Measurements from ENCODE around the gene ZNF121.

Gene ZNF121

DNA sequence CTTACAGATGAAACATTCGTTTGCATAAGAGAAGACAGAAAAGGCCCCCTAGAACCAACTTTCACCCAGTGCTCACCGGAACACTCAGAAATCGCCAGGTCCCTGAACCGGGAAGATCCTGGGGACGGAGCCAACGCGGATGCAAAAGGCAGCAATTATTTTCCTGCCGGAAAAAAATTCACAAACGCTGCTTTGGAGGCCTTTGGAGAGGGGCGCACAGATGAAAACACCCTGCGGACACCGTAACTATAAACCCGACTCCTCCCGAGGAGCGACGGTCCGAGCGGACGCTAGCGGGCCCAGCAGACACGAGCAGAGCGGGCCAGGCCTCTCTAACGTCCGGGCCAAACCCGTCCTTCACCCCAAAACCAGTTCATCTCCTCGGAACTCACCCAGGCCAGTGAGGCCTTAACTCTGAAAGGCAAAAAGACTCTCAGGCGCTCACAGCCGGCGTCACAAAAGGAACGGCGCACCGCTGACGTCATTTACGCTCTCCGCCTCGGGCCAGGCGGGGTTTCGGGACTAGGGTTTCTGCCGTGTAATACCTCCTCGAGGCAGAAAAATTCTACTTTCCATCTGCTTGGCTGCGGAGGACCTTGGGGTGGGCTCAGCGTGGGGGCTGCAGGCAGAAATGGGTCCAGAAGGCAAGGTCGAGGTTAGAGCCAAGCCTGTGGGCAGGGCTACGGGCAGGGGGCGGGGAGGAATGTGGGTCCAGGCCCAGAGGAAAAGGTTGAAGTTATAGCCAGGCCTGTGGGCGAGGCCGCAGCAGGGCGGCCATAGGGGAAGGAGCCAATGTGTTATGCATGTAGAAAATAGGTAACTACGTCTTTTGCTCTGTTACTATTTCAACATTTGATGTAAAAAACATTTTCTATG is 45.9 kb downstream of the ZNF121 start, which contains the start of gene ZNF426:
ZNF426 (minus strand) TSS at position 463 of the 876 bp plus-strand sequence. CDS start 2,413 bp downstream, outside the sequence.
- Histone ChIP-seq H3K4me3 (ENCODE audit: severe bottlenecking) (peak within 1 kb of the TSS; percentile 51), H3K4me1 (ENCODE audit: insufficient read depth, poor library complexity, severe bottlenecking) (no peaks in the 10 kb centered on the region), H3K36me3 (ENCODE audit: low read depth) (peaks cover 34% of the 10 kb centered on the region), H3K9me3 (ENCODE audit: severe bottlenecking) (peaks cover 11% of the 10 kb centered on the region), H3K27me3 (ENCODE audit: insufficient read depth, poor library complexity, severe bottlenecking) (no peaks in the 10 kb centered on the region), H3K27ac (ENCODE audit: poor library complexity, severe bottlenecking) (peak within 1 kb of the TSS; percentile 58)
- DNase-seq (ENCODE audit: low spot score) (peak; percentile 79), ATAC-seq (ENCODE audit: low read depth) (peak; percentile 88)
- no peak for TF ChIP-seq CTCF (IDR thresholded peaks at IDR 0.05; ENCODE audit: poor library complexity, severe bottlenecking)

DNA sequence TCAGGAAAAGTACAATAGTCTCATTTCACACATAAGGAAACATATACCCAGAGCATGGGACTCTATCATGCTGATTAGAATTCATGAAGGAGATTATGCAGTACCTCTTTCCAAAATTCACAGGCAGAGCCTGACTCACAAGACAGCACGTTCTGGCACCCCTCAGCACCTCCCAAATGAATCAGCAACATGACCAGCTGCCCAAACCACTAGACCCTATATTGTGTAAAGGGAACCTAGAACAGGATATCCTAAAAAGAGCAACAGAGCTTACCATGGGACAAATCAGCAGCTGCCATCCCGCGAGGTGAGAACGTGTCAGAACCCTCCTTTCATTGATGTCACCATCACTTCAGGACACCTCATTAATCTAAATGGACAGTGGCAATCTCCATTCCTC is 48.4 kb downstream of the ZNF121 start:
- Histone ChIP-seq H3K9me3 (ENCODE audit: severe bottlenecking) (peaks cover 18% of the 10 kb centered on the region), H3K36me3 (ENCODE audit: low read depth) (peaks cover 59% of the 10 kb centered on the region)

DNA sequence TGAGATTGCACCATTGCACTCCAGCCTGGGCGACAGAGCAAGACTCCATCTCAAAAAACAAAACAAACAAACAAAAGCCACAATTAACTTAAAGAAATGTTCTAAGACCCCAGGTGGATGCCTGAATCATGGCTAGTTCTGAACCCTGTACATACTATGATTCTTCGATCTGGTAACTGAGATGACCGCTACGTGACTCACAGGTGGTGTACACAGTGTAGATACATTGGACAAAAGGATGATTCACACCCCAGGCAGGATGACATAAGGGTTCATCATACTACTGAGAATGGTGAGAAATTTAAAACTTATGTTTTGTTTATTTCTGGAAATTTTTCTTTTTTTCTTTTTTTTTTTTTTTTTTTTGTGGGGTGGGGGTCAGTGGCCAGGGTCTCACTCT is 52.4 kb downstream of the ZNF121 start:
- Histone ChIP-seq H3K36me3 (ENCODE audit: low read depth) (peaks cover 99% of the 10 kb centered on the region), H3K4me1 (ENCODE audit: insufficient read depth, poor library complexity, severe bottlenecking) (no peaks in the 10 kb centered on the region), H3K27ac (ENCODE audit: poor library complexity, severe bottlenecking) (no peak overlapping the region), H3K27me3 (ENCODE audit: insufficient read depth, poor library complexity, severe bottlenecking) (no peaks in the 10 kb centered on the region), H3K4me3 (ENCODE audit: severe bottlenecking) (no peak overlapping the region), H3K9me3 (ENCODE audit: severe bottlenecking) (peaks cover 40% of the 10 kb centered on the region)
- ATAC-seq (ENCODE audit: low read depth) (peak; percentile 86; the same call in 2 of the 3 replicates), DNase-seq (ENCODE audit: low spot score) (no peak)
- TF ChIP-seq CTCF (IDR thresholded peaks at IDR 0.05; ENCODE audit: poor library complexity, severe bottlenecking), result no peak

More for the DNA sequence above, 48.4 kb downstream of the ZNF121 start:
- Histone ChIP-seq H3K4me3 (ENCODE audit: severe bottlenecking) (no peak overlapping the region), H3K27ac (ENCODE audit: poor library complexity, severe bottlenecking) (no peak overlapping the region), H3K27me3 (ENCODE audit: insufficient read depth, poor library complexity, severe bottlenecking) (no peaks in the 10 kb centered on the region), H3K4me1 (ENCODE audit: insufficient read depth, poor library complexity, severe bottlenecking) (no peaks in the 10 kb centered on the region)
- no peak for ATAC-seq (ENCODE audit: low read depth)
- no peak for DNase-seq (ENCODE audit: low spot score)
- no peak for TF ChIP-seq CTCF (IDR thresholded peaks at IDR 0.05; ENCODE audit: poor library complexity, severe bottlenecking)

DNA sequence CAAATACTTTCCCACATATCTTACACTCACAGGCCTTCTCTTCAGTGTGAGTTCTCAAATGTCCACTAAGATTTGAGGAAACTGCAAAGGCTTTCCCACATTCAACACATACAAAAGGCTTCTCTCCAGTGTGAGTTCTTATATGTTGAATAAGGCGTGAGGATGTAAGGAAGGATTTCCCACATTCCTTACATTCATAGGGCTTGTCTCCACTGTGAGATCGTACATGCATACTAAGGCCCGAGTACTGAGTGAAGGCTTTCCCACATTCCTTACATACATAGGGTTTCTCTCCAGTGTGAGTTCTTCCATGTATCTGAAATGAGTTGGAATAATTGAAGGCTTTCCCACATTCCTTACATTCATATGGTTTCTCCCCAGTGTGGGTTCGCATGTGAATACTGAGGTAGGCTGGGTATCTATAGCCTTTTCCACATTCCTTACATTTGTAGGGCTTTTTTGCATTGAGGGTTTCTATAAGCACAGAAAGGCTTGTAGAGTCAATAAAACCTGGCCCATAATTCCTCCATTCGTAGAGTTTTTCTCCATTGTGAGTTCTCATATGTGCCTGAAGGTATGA is 55.5 kb downstream of the ZNF121 start:
- no peaks in the 10 kb centered on the region for H3K27me3 ChIP-seq (ENCODE audit: insufficient read depth, poor library complexity, severe bottlenecking)
- H3K27ac ChIP-seq (ENCODE audit: poor library complexity, severe bottlenecking), result no peak overlapping the region
- no peak overlapping the region for H3K4me3 ChIP-seq (ENCODE audit: severe bottlenecking)
- no peak for TF ChIP-seq CTCF (IDR thresholded peaks at IDR 0.05; ENCODE audit: poor library complexity, severe bottlenecking)
- H3K36me3 ChIP-seq (ENCODE audit: low read depth), result peaks cover 83% of the 10 kb centered on the region
- H3K4me1 ChIP-seq (ENCODE audit: insufficient read depth, poor library complexity, severe bottlenecking), result no peaks in the 10 kb centered on the region
- H3K9me3 ChIP-seq (ENCODE audit: severe bottlenecking), result peaks cover 61% of the 10 kb centered on the region
- no peak for DNase-seq (ENCODE audit: low spot score)
- ATAC-seq (ENCODE audit: low read depth), result no peak
